OCI-LY7 (cell line): ENCODE data around the gene PIP5K1A.

Experiments used
- CTCF ChIP-seq: fragments of 200-600 bp; sonication (generic); conservative IDR thresholded peaks from 2 replicates; pipeline ENCODE4 v1.5.1; 2014; ENCODE audit warnings: mild to moderate bottlenecking, antibody characterized with exemption, low read length, moderate library complexity, mixed read lengths
- EZH2phosphoT487 ChIP-seq: fragments of 200-600 bp; sonication (generic); IDR thresholded peaks from 2 replicates; pipeline ENCODE4 v1.6.1; 2018; ENCODE audit warnings: low read depth, borderline replicate concordance, mild to moderate bottlenecking, mixed run types, antibody characterized with exemption, low read length, moderate library complexity, mixed read lengths

GRCh38 chr1:151266821-151267220, 68.5 kb downstream of the PIP5K1A start:
- TF ChIP-seq CTCF, result no peak
- TF ChIP-seq EZH2phosphoT487, result no peak
